ENCODE data around the gene CAND2. TPM values are rescaled to one million over a fixed set of nuclear protein-coding genes. Genes with fewer than 3 reads are reported as not detected.

CAND2 gene
- total RNA-seq, 1 experiment from 2014 or later, result 0.37 TPM

DNA sequence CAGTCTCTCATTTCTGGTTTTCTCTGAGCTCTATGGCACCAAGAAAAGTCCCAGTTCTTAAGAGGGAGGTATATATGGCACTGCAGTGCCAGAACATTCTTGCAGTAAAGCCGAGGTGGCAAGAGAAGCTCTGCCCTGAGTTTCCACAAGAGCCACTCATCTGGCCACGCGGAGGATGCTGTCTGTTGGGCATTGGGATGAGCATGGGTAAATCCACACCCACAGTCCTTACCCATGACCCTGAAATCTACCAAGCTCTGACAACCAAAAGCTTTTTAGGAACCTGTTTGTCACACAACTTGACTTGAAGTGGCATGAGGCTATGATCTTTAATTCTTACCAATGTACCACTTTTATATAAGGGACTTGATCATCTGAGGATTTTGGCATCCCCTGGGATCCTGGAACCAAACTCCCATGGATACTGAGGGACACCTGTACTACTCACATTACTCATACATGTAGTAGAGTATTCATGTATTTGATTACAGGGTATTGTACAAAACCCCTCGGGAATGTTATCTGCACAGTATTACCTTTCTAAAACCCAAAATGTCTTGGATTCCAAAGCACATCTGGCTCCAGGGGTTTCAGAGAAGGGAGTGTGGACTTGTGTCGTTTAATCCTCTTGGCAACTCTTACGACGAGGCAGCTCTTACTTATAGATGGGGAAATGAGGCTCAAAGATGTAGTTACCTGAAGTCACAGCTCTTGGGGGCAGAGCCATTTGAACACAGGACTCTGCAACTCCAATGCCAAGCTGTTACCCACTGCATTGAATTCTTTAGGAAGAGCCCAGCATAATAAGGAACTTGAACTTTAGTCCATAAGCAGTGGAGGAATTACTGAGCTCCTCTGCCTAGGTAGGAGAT, 36.1 kb downstream of the CAND2 start:
- no peak for TF ChIP-seq EZH2 (IDR thresholded peaks at IDR 0.05; ENCODE audit: low read depth)
- Histone ChIP-seq H3K4me3 (no peak overlapping the region), H3K36me3 (ENCODE audit: low read depth) (peaks cover 43% of the 10 kb centered on the region), H3K79me2 (ENCODE audit: low read depth) (peaks cover 22% of the 10 kb centered on the region), H2AFZ (no peak overlapping the region), H3K27ac (no peak overlapping the region), H3K9me3 (ENCODE audit: insufficient read depth, low read depth) (no peaks in the 10 kb centered on the region), H3F3A (ENCODE audit: insufficient read depth, low read depth) (peaks cover 88% of the 10 kb centered on the region), H4K20me1 (ENCODE audit: insufficient read depth) (peaks cover 52% of the 10 kb centered on the region), H3K4me1 (replicated peaks; ENCODE audit: insufficient read depth) (peaks cover 9% of the 10 kb centered on the region), H3K27me3 (ENCODE audit: insufficient read depth, low read depth) (no peaks in the 10 kb centered on the region), H3K4me2 (no peak overlapping the region), H3K9me2 (ENCODE audit: insufficient read depth) (no peaks in the 10 kb centered on the region)
- CTCF ChIA-PET, result interaction anchor here (0.5 to 0.9 kb wide), 2 partner anchors 76 to 126 kb away, joined by 4 to 5 read pairs; no protein-coding TSS in a partner anchor
- DNase-seq, result no peak
- intact Hi-C loops (cut with micrococcal nuclease; ENCODE audit: unreplicated experiment), result no loop called here
- POLR2A ChIA-PET (ENCODE audit: unreplicated experiment), result interaction anchor here (0.6 kb wide), 2 partner anchors 30 to 190 kb away, joined by 4 to 6 read pairs; no protein-coding TSS in a partner anchor
- BruUV-seq (replicated peaks), result no TSS peak

DNA sequence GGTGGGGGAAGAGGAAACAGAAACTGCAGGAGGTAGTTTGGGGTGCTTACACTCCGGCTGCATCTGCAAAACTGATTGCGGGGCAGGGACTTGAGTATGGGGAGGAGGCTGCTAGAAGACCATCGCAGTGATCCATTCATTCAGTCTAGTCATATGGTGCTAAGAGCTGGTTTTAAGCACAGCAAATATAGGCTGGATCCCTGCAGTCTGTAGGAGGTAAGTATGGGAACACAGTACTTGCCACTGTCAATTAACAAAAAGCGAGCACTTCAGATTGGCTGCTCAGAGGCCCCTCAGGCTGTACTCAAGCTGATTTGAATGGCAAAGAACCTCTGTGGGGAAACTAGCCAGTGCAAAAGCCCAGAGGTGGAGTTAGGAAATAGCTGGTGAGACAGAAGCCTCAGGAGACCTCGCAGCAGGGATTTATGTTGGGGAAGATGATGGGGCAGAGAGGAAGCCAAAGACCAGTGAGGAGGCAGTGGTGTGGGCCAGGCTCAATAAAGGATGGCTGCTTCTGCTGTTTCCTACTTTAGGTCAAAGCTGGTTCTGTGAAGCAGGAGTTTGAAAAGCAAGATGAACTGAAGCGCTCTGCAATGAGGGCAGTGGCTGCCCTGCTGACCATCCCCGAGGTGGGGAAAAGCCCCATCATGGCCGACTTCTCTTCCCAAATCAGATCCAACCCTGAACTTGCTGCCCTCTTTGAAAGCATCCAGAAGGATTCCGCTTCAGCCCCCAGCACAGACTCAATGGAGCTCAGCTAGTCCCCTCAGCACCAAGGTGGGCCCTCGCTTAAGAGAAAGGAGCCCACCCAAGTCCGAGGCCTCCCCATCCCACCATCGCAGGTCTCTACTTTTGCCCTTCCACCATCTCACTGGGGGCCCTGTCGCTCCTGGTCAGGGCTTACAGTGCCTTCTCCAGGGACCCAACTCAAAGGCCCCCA, 37.0 kb downstream of the CAND2 start:
- no peak overlapping the region for H2AFZ ChIP-seq
- intact Hi-C loops (cut with micrococcal nuclease; ENCODE audit: unreplicated experiment), result no loop called here
- H3K27ac ChIP-seq, result no peak overlapping the region
- no TSS peak for BruUV-seq (replicated peaks)
- POLR2A ChIA-PET (ENCODE audit: unreplicated experiment), result interaction anchor here (0.6 kb wide), 2 partner anchors 29 to 191 kb away, joined by 4 to 6 read pairs; no protein-coding TSS in a partner anchor
- H3K9me3 ChIP-seq (ENCODE audit: insufficient read depth, low read depth), result no peaks in the 10 kb centered on the region
- CTCF ChIA-PET, result interaction anchor here (0.9 kb wide), 1 partner anchor 127 kb away, joined by 5 read pairs; no protein-coding TSS in a partner anchor
- peaks cover 18% of the 10 kb centered on the region for H3K4me1 ChIP-seq (replicated peaks; ENCODE audit: insufficient read depth)
- H4K20me1 ChIP-seq (ENCODE audit: insufficient read depth), result peaks cover 61% of the 10 kb centered on the region
- TF ChIP-seq, protein P1, sequence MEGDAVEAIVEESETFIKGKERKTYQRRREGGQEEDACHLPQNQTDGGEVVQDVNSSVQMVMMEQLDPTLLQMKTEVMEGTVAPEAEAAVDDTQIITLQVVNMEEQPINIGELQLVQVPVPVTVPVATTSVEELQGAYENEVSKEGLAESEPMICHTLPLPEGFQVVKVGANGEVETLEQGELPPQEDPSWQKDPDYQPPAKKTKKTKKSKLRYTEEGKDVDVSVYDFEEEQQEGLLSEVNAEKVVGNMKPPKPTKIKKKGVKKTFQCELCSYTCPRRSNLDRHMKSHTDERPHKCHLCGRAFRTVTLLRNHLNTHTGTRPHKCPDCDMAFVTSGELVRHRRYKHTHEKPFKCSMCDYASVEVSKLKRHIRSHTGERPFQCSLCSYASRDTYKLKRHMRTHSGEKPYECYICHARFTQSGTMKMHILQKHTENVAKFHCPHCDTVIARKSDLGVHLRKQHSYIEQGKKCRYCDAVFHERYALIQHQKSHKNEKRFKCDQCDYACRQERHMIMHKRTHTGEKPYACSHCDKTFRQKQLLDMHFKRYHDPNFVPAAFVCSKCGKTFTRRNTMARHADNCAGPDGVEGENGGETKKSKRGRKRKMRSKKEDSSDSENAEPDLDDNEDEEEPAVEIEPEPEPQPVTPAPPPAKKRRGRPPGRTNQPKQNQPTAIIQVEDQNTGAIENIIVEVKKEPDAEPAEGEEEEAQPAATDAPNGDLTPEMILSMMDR (conservative IDR thresholded peaks at IDR 0.05), result no peak
- no peak for TF ChIP-seq EZH2 (IDR thresholded peaks at IDR 0.05; ENCODE audit: low read depth)
- peaks cover 93% of the 10 kb centered on the region for H3F3A ChIP-seq (ENCODE audit: insufficient read depth, low read depth)
- H3K79me2 ChIP-seq (ENCODE audit: low read depth), result peaks cover 31% of the 10 kb centered on the region
- no peak for DNase-seq
- no peak overlapping the region for H3K4me2 ChIP-seq
- H3K36me3 ChIP-seq (ENCODE audit: low read depth), result peaks cover 52% of the 10 kb centered on the region
- no peak overlapping the region for H3K4me3 ChIP-seq
- no peaks in the 10 kb centered on the region for H3K27me3 ChIP-seq (ENCODE audit: insufficient read depth, low read depth)
- no peaks in the 10 kb centered on the region for H3K9me2 ChIP-seq (ENCODE audit: insufficient read depth)

DNA sequence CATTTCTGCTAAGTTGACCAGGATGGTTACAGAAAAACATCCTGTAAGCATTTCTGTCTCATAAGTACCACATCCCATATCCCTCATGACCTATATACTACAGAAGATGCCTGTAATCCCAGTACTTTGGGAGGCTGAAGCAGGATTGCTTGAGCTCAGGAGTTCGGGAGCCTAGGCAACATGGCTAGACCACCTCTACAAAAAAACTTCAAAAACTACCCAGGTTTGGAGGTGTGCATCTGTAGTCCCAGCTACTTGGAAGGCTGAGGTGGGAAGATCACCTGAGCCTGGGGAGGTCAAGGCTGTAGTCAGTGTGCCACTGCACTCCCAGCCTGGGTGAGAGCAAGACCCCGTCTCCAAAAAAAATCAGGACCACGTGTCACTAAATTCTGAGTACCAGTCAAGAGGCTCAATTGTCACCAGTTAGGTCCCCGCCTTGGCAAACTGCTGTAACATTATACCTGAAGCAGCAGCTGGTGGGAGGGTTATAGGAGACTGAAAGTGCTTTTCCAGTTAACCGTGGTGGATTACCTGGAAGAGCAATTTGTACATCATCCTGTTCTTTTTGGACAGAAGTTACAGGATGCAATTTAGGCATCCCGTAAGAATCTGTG, 38.7 kb downstream of the CAND2 start:
- CTCF ChIA-PET, result no interaction called here
- no peak for TF ChIP-seq EZH2 (IDR thresholded peaks at IDR 0.05; ENCODE audit: low read depth)
- TF ChIP-seq, protein P1 (conservative IDR thresholded peaks at IDR 0.05), result no peak
- Histone ChIP-seq H3K27ac (no peak overlapping the region), H3K4me1 (replicated peaks; ENCODE audit: insufficient read depth) (peaks cover 26% of the 10 kb centered on the region), H3K27me3 (ENCODE audit: insufficient read depth, low read depth) (no peaks in the 10 kb centered on the region), H3K9me3 (ENCODE audit: insufficient read depth, low read depth) (no peaks in the 10 kb centered on the region), H3F3A (ENCODE audit: insufficient read depth, low read depth) (peaks cover 96% of the 10 kb centered on the region), H2AFZ (no peak overlapping the region), H3K9me2 (ENCODE audit: insufficient read depth) (no peaks in the 10 kb centered on the region), H3K79me2 (ENCODE audit: low read depth) (peaks cover 48% of the 10 kb centered on the region), H4K20me1 (ENCODE audit: insufficient read depth) (peaks cover 77% of the 10 kb centered on the region), H3K36me3 (ENCODE audit: low read depth) (peaks cover 68% of the 10 kb centered on the region), H3K4me2 (no peak overlapping the region), H3K4me3 (no peak overlapping the region)
- intact Hi-C loops (cut with micrococcal nuclease; ENCODE audit: unreplicated experiment), result no loop called here
- no TSS peak for BruUV-seq (replicated peaks)
- DNase-seq, result no peak
- POLR2A ChIA-PET (ENCODE audit: unreplicated experiment), result interaction anchor here (0.7 to 0.8 kb wide), 2 partner anchors 39 to 639 kb away, joined by 3 to 5 read pairs; partner anchors contain the start of gene CAND2

All from PC-9 (cell line).